GM06990 (cell line): Measurements from ENCODE around the gene CDH16.

Experiments
- DNase-seq: peaks from one replicate; pipeline ENCODE4 v3.0.0-alpha.2; 2011; ENCODE audit not compliant: insufficient read length; ENCODE audit errors: extremely low read depth
- H3K27me3 ChIP-seq: replicated peaks from 2 replicates; pipeline ENCODE4 v1.6.0; 2011; ENCODE audit warnings: low read length; ENCODE audit not compliant: control insufficient read depth, insufficient read depth
- H3K36me3 ChIP-seq: 2 replicates; pipeline ENCODE4 v1.5.1; 2011; ENCODE audit warnings: low read length; ENCODE audit not compliant: control insufficient read depth, insufficient read depth
- H3K4me3 ChIP-seq: replicated peaks from 2 replicates; pipeline ENCODE4 v1.5.1; 2011; ENCODE audit warnings: low read depth, mild to moderate bottlenecking, control low read depth, low read length
- TF ChIP-seq, protein P1 (sequence below): IDR thresholded peaks from 2 replicates; pipeline ENCODE4 v1.5.1; 2011; ENCODE audit warnings: low read length, control low read depth, mild to moderate bottlenecking, inconsistent platforms; ENCODE audit not compliant: insufficient read depth, poor library complexity, severe bottlenecking

The CDH16 gene

DNA sequence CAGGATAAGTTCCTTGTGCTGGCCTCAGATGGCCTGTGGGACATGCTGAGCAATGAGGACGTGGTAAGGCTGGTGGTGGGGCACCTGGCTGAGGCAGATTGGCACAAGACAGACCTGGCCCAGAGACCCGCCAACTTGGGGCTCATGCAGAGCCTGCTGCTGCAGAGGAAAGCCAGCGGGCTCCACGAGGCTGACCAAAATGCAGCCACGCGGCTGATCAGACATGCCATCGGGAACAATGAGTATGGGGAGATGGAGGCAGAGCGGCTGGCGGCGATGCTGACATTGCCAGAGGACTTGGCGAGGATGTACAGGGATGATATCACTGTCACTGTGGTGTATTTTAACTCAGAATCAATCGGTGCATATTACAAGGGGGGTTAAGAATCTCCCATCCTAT, 33.2 kb downstream of the CDH16 start:
- H3K27me3 ChIP-seq, result no peaks in the 10 kb centered on the region
- H3K4me3 ChIP-seq, result no peak overlapping the region
- TF ChIP-seq, protein P1, sequence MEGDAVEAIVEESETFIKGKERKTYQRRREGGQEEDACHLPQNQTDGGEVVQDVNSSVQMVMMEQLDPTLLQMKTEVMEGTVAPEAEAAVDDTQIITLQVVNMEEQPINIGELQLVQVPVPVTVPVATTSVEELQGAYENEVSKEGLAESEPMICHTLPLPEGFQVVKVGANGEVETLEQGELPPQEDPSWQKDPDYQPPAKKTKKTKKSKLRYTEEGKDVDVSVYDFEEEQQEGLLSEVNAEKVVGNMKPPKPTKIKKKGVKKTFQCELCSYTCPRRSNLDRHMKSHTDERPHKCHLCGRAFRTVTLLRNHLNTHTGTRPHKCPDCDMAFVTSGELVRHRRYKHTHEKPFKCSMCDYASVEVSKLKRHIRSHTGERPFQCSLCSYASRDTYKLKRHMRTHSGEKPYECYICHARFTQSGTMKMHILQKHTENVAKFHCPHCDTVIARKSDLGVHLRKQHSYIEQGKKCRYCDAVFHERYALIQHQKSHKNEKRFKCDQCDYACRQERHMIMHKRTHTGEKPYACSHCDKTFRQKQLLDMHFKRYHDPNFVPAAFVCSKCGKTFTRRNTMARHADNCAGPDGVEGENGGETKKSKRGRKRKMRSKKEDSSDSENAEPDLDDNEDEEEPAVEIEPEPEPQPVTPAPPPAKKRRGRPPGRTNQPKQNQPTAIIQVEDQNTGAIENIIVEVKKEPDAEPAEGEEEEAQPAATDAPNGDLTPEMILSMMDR, result no peak
- peaks cover 13% of the 10 kb centered on the region for H3K36me3 ChIP-seq
- DNase-seq, result no peak

DNA sequence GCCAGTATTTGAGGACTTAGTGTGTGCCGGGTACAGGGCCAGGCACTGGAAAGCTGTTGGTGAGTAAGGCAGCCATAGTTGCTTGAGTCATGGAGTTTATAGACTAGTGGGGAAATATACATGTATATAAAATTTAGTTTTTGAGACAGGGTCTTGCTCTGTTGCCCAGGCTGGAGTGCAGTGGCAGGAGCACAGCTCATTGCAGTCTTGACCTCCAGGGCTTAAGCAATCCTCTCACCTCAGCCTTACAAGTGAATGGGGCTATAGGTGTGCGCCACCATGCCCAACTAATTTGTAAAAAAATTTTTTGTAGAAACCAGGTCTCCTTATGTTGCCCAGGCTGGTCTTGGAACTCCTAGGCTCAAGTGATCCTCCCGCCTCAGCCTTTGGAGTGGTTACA, 36.0 kb downstream of the CDH16 start:
- Histone ChIP-seq H3K36me3 (peaks cover 13% of the 10 kb centered on the region), H3K4me3 (no peak overlapping the region), H3K27me3 (no peaks in the 10 kb centered on the region)
- DNase-seq, result no peak
- TF ChIP-seq, protein P1, result no peak

DNA sequence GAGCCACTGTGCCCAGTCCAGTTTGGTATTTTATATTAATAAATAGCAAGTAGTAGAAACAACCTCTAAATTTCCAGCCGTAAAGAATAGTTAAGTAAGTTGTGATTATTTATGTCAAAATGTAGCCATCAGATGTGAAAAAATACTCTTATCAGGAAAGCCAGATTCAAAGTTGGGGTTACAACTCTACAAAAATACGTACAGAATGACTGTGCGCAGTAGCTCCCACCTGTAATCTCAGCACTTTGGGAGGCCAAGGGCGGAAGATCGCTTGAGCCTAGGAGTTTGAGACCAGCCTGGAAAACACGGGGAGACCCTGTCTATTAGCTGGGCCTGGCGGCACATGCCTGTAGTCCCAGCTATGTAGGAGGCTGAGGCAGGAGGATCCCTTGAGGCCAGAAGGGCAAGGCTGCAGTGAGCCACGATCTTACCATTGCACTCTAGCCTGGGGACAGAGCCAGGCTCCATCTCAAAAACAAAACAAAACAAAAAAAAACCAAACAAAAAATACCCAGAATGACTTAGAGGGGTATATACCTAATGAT, 36.6 kb downstream of the CDH16 start:
- Histone ChIP-seq H3K27me3 (no peaks in the 10 kb centered on the region), H3K4me3 (no peak overlapping the region), H3K36me3 (peaks cover 13% of the 10 kb centered on the region)
- TF ChIP-seq, protein P1, result no peak
- DNase-seq, result no peak

DNA sequence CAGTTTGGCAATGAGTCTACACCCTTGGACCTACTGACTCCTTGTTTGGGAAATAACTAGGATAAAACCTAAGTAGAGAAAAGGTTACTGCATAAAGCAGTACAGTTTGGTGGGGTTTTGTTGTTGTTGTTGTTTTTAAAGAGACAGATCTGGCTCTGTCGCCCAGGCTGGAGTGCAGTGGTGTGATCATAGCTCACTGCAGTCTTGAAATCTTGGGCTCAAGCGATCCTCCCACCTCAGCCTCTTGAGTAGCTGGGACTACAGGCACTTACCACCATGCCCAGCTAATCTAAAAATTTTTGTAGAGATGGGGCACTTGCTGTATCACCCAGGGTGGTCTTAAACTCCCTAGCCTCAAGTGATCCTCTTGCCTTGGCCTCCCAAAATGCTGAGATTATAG, 37.1 kb downstream of the CDH16 start:
- Histone ChIP-seq H3K36me3 (peaks cover 13% of the 10 kb centered on the region), H3K27me3 (no peaks in the 10 kb centered on the region), H3K4me3 (peak overlapping the region; percentile 94)
- TF ChIP-seq, protein P1, result no peak
- no peak for DNase-seq

DNA sequence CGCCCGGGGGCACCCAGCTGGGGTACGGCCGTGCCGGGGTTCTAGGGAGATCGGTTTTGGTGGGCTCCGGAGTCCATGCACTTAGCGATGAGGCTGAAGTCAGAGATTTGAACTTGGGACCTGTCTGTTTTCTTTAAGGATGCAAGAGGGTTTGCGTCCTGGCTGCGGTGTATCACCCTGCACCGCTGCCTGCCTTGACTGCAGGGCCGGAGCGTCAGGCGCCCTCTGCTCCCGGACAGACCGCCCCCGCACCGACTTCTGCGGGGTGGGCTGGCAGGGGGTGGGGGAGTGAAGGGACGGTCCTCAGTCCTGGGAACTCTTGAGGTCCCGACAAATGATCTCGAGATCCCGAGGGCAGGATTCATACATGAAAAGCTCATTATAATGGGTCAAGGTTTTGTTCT, 37.7 kb downstream of the CDH16 start:
- peak overlapping the region; percentile 94 for H3K4me3 ChIP-seq

More for the DNA sequence above, 37.7 kb downstream of the CDH16 start:
- TF ChIP-seq, protein P1, result no peak
- Histone ChIP-seq H3K36me3 (peaks cover 13% of the 10 kb centered on the region), H3K27me3 (no peaks in the 10 kb centered on the region)
- no peak for DNase-seq
